K562 (cell line): ENCODE measurements around the gene TRIO. TPM values are rescaled to one million over a fixed set of nuclear protein-coding genes. Genes with fewer than 3 reads are reported as not detected.

Experiments used
- CBFA2T3 ChIP-seq: fragments of 450-650 bp; IDR thresholded peaks from 2 replicates; pipeline ENCODE4 v1.6.1; 2017
- EP300 ChIP-seq: IDR thresholded peaks from 2 replicates; pipeline ENCODE4 v1.6.1; 2012; ENCODE audit warnings: low read length, improper control_type of control experiment
- ESRRB ChIP-seq: fragments of 250-450 bp; sonication (Bioruptor Pico); IDR thresholded peaks from 2 replicates; pipeline ENCODE4 v1.5.0; 2020; ENCODE audit warnings: mild to moderate bottlenecking, moderate library complexity, borderline replicate concordance
- ETS1 ChIP-seq: conservative IDR thresholded peaks from 2 replicates; pipeline ENCODE4 v1.6.1; 2011; ENCODE audit warnings: low read depth, mild to moderate bottlenecking, low read length; ENCODE audit not compliant: control insufficient read depth
- FIP1L1 ChIP-seq: fragments of 200-400 bp; formaldehyde crosslinking; IDR thresholded peaks from 2 replicates; pipeline ENCODE4 v1.6.1; 2018; ENCODE audit warnings: mild to moderate bottlenecking, low read depth, low read length; ENCODE audit not compliant: poor library complexity, severe bottlenecking
- GATA2 ChIP-seq: sonication (generic); formaldehyde crosslinking; IDR thresholded peaks from 2 replicates; pipeline ENCODE4 v1.4.0; 2020; ENCODE audit warnings: mild to moderate bottlenecking, missing genetic modification reagents
- MEIS2 ChIP-seq: fragments of 450-650 bp; IDR thresholded peaks from 2 replicates; pipeline ENCODE4 v1.6.1; 2014; ENCODE audit warnings: mild to moderate bottlenecking; ENCODE audit not compliant: partially characterized antibody
- NBN ChIP-seq: fragments of 450-650 bp; IDR thresholded peaks from 2 replicates; pipeline ENCODE4 v1.6.1; 2016; ENCODE audit warnings: low read depth, mild to moderate bottlenecking
- SMARCA5 ChIP-seq: fragments of 450-650 bp; IDR thresholded peaks from 2 replicates; pipeline ENCODE4 v1.6.1; 2016
- TEAD4 ChIP-seq, 2 experiments: sonication (generic) in 1 of 2; formaldehyde crosslinking in 1 of 2; IDR thresholded peaks; 2 replicates each; pipeline versions ENCODE4 v1.6.1 to v1.8.0; 2012 to 2022; ENCODE audit warnings: borderline replicate concordance in 1 of 2, inconsistent platforms in 1 of 2, low read length in 1 of 2, mild to moderate bottlenecking in 1 of 2, missing genetic modification reagents in 1 of 2
- ZBTB40 ChIP-seq, 2 experiments: fragments of 450-650 bp in 1 of 2; sonication (generic) in 1 of 2; formaldehyde crosslinking in 1 of 2; IDR thresholded peaks; 2 replicates each; pipeline versions ENCODE4 v1.7.1 to v1.9.0; 2016 to 2022; ENCODE audit warnings: inconsistent platforms in 1 of 2, mild to moderate bottlenecking in 1 of 2, missing genetic modification reagents in 1 of 2
- ZFP36 ChIP-seq: fragments of 150-350 bp; IDR thresholded peaks from 2 replicates; pipeline ENCODE4 v1.6.1; 2018; ENCODE audit warnings: low read length, low read depth; ENCODE audit not compliant: partially characterized antibody
- ZNF324 ChIP-seq: fragments of 250-450 bp; sonication (Bioruptor Pico); IDR thresholded peaks from 2 replicates; pipeline ENCODE4 v1.4.0; 2020; ENCODE audit warnings: mild to moderate bottlenecking
- ZNF696 ChIP-seq: fragments of 250-450 bp; sonication (Bioruptor Pico); conservative IDR thresholded peaks from 2 replicates; pipeline ENCODE4 v1.4.0; 2020; ENCODE audit warnings: mild to moderate bottlenecking, moderate library complexity
- polyA plus RNA-seq, 8 experiments: library from polyadenylated mRNA; depleted of rRNA in 4 of 8; stranded (reverse) in 5 of 8; unstranded in 3 of 8; fragments of >200 nt; fragmentation: Nextera tagmentation in 2 of 8; fragmentation: Illumina TruSeq in 1 of 8; extraction: Ambion mirVana in 2 of 8; extraction: Trizol in 1 of 8; gene quantifications; 2 replicates each; pipeline versions ENCODE4 v1.2.1 to v1.2.3, GENCODE V29; 2011 to 2014; ENCODE audit warnings: inconsistent platforms in 1 of 8, missing spikeins in 1 of 8
- total RNA-seq, 7 experiments: library from RNA; depleted of rRNA in 6 of 7; stranded (reverse); fragments of >200 nt in 6 of 7; fragmentation: Illumina TruSeq in 2 of 7; extraction: Trizol in 2 of 7; gene quantifications; 2 replicates each; pipeline versions ENCODE4 v1.2.1 to v1.2.3, GENCODE V29; 2011 to 2021; ENCODE audit warnings: low replicate concordance in 1 of 7
- TF ChIP-seq, protein P1 (sequence below): fragments of 250-450 bp; sonication (Bioruptor Pico); IDR thresholded peaks from 2 replicates; pipeline ENCODE4 v1.5.0; 2021; ENCODE audit warnings: mild to moderate bottlenecking, moderate library complexity

TRIO gene
- total and polyA plus RNA-seq, 9 of the 15 experiments (the other 6 are each of a cell fraction or from before 2014, with no cell fraction given), result 0.24 to 5.0 (median 1.1) TPM

DNA sequence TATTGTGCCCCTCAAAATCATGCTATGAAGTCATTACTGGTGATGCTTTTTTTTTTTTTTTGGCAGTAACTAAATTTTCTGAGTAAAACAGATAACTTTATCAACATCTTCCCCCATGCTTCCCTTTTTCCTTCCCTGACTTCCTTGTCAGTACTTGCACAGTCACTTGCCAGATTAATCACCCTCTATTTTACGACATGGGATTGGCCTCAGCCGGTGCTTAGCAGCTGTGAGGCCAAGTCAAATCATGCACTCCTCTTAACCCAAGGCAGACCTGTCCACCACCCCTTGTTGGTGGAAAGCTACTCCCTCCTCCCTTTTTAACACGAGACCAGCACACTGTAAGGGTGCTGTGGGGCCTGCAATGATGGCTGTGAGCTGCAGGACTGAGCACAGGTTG, 320.5 kb downstream of the TRIO start (continued):
- TF ChIP-seq ZFP36, result no peak
- TF ChIP-seq EP300, result no peak
- TF ChIP-seq, protein P1, sequence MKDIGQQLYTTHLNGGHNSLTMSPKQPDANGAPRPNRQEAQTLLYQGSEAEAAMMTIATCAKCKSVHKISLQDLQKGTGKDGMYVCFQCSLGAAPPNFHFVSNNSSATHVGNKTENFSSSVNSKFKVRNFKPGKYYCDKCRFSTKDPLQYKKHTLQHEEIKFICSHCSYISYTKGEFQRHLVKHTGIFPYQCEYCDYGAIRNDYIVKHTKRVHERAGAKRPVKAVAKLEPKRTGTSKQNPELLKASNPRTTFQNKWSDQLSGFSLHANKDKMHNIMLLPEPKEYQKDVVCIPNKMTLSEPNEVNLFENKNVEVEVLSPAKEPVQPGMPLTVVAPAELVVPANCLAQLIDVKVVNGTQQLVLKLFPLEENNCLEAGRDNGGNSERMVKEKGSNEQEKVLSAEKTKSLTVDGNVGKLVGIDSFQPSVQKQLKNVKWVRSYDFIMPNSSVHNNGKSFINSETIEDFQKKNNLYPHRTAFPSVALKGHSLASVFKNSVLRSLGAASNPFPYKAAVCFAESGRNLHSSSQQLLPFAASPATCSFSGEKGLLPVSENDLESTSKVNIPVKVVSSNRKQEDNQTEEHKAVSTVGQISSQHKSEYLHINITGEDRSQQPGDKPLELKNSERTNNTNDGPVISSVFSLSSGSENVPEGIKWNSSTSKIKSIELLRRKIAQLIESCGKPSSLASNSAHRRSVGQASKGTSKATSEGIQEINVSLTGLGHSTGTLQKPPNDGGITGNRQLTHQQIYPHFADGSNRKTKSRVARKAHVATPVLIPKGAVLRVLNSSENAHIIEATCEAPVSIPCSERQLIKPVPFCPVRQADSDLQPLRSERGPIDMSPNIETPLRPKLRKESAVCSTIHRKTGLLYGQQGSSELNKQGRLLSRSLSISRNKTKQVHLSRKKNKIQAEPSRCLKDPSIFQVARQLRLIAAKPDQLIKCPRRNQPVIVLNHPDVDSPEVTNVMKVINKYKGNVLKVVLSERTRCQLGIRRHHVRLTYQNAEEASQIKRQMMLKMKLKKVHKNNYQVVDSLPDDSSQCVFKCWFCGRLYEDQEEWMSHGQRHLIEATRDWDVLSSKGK (CRISPR knock-in tag), result no peak
- no peak for TF ChIP-seq GATA2 (CRISPR knock-in tag)
- TF ChIP-seq SMARCA5, result no peak
- TF ChIP-seq ESRRB, result no peak
- no peak for TF ChIP-seq ETS1
- no peak for TF ChIP-seq ZNF696 (CRISPR knock-in tag)
- no peak for TF ChIP-seq FIP1L1
- no peak for TF ChIP-seq NBN
- no peak for TF ChIP-seq ZNF324 (CRISPR knock-in tag)
- peak; percentile 49; the same call in 1 of the 2 replicates for TF ChIP-seq CBFA2T3
- TF ChIP-seq TEAD4 (IDR thresholded peaks at IDR 0.05; ENCODE audit: low read length), result peak; percentile 22; the same call in 1 of the 2 replicates
- TF ChIP-seq TEAD4 (CRISPR knock-in tag; IDR thresholded peaks at IDR 0.05; ENCODE audit: borderline replicate concordance), result no peak
- TF ChIP-seq ZBTB40 (IDR thresholded peaks at IDR 0.05), result peak; percentile 94
- peak; percentile 83 for TF ChIP-seq ZBTB40 (CRISPR knock-in tag; IDR thresholded peaks at IDR 0.05)
- peak; percentile 81 for TF ChIP-seq MEIS2
